DOHH2 (cell line): ENCODE measurements around the gene TNFRSF11A.
A peak's percentile ranks its signal among the peaks of the same experiment; 100 is the strongest.

ENCODE experiments used
- H3F3A ChIP-seq: fragments of 200-600 bp; sonication (generic), shearing (Covaris generic); 2 replicates; pipeline ENCODE4 v1.6.0; 2016; ENCODE audit warnings: antibody characterized with exemption, mild to moderate bottlenecking; ENCODE audit not compliant: control insufficient read depth, insufficient read depth
- H3K27ac ChIP-seq: fragments of 200-600 bp; sonication (generic); 2 replicates; pipeline ENCODE4 v1.5.1; 2014; ENCODE audit warnings: low read depth, mild to moderate bottlenecking, low read length, moderate library complexity
- H3K27me3 ChIP-seq: fragments of 200-600 bp; sonication (generic); 2 replicates; pipeline ENCODE4 v1.6.1; 2014; ENCODE audit warnings: mild to moderate bottlenecking, low read length, mixed read lengths; ENCODE audit not compliant: control insufficient read depth
- H3K36me3 ChIP-seq: fragments of 200-600 bp; sonication (generic); 2 replicates; pipeline ENCODE4 v1.6.1; 2014; ENCODE audit warnings: mild to moderate bottlenecking, low read length, moderate library complexity, mixed read lengths; ENCODE audit not compliant: control insufficient read depth
- H3K4me1 ChIP-seq: fragments of 200-600 bp; sonication (generic); 2 replicates; pipeline ENCODE4 v1.6.1; 2014; ENCODE audit warnings: mild to moderate bottlenecking, low read length, mixed read lengths; ENCODE audit not compliant: control insufficient read depth
- H3K4me2 ChIP-seq: fragments of 200-600 bp; sonication (generic); 2 replicates; pipeline ENCODE4 v1.6.0; 2014; ENCODE audit warnings: mild to moderate bottlenecking, low read length, moderate library complexity
- H3K4me3 ChIP-seq: fragments of 200-600 bp; sonication (generic); 2 replicates; pipeline ENCODE4 v1.5.1; 2014; ENCODE audit warnings: mild to moderate bottlenecking, low read length, mixed read lengths
- H3K79me2 ChIP-seq: fragments of 200-600 bp; sonication (generic); 2 replicates; pipeline ENCODE4 v1.6.1; 2014; ENCODE audit warnings: mild to moderate bottlenecking, low read length, mixed read lengths; ENCODE audit not compliant: control insufficient read depth
- H3K9me2 ChIP-seq: fragments of 200-600 bp; sonication (generic); replicated peaks from 2 replicates; pipeline ENCODE4 v1.6.1; 2014; ENCODE audit warnings: mild to moderate bottlenecking, low read length, mixed read lengths; ENCODE audit not compliant: control insufficient read depth
- H3K9me3 ChIP-seq: fragments of 200-600 bp; sonication (generic); 2 replicates; pipeline ENCODE4 v1.6.1; 2014; ENCODE audit warnings: antibody characterized with exemption, low read length, mixed read lengths; ENCODE audit not compliant: control insufficient read depth, insufficient read depth
- H4K20me1 ChIP-seq: fragments of 200-600 bp; sonication (generic); 2 replicates; pipeline ENCODE4 v1.6.0; 2014; ENCODE audit warnings: low read depth, mild to moderate bottlenecking, antibody characterized with exemption, low read length, moderate library complexity; ENCODE audit not compliant: control insufficient read depth, insufficient read depth
- EZH2phosphoT487 ChIP-seq: fragments of 200-600 bp; sonication (generic); IDR thresholded peaks from 2 replicates; pipeline ENCODE4 v1.6.1; 2017; ENCODE audit warnings: borderline replicate concordance, mild to moderate bottlenecking, antibody characterized with exemption, low read length, moderate library complexity, mixed read lengths
- TF ChIP-seq, protein P1 (sequence below): fragments of 200-600 bp; sonication (generic); IDR thresholded peaks from one replicate; pipeline ENCODE4 v1.5.1; 2014; ENCODE audit warnings: antibody characterized with exemption, mild to moderate bottlenecking, low read depth, low read length; ENCODE audit not compliant: poor library complexity, severe bottlenecking

Gene TNFRSF11A

DNA sequence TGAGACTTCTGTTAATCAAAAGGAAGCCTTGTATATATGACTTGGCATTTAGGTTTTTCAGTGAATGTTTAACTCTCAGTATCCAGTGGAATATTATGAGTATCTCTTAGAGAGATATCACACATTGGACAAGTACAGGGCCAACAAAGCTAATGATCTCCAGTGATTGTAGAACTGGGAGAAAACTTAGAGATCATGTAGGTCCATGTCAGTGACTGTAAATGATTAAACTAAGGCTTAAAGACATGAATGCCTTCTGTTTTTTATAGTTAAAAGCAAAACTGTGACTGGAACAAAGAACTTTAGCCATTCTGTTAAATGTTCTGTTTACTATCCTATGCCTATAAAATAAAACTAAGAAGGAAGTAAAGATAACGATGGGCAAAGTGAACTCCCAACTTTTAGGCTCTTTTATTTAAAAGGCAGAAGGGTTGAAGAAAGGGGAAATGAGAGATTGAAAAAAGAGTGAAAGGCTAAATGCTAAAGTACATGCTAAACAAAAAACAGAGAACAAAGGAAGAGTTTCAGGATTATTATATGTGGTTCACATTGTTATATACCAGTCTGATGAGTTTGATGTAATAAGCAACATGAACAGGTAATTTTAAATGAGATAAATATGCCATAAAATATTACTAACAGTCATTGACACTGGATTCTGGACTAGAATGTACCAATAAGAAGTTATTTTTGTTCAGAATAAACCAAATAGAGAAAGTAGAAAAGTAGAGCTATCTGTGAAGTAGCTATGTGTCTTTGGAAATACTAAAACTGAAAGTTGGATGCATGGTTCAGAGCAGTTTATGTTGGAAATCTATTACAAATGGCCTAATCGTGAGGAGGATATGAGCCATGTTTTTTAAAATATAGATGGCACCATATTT is 37.1 kb upstream of the TNFRSF11A start:
- no peak overlapping the region for H3K27ac ChIP-seq
- H3F3A ChIP-seq, result no peaks in the 10 kb centered on the region
- peaks cover 51% of the 10 kb centered on the region for H3K36me3 ChIP-seq

DNA sequence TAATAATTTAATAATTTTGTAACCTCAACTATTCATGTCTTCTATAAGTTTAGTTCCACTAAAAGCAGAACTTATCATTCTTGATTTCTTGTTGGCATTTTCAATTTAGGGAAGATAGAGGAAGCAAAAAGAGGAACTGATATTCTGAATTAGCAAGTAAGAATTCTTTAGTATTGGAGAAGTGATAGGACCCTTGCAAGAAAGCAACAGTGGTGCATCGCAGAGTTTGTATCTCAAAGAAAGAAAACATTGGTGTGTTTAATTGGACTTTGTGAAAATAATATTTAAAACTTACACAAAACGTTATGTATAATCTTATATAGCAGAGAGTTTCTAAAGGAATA is 36.5 kb upstream of the TNFRSF11A start:
- no peak overlapping the region for H3K4me3 ChIP-seq
- H3K4me2 ChIP-seq, result peak overlapping the region; percentile 22; the same call in 1 of the 2 replicates
- H3K79me2 ChIP-seq, result no peaks in the 10 kb centered on the region
- TF ChIP-seq, protein P1, sequence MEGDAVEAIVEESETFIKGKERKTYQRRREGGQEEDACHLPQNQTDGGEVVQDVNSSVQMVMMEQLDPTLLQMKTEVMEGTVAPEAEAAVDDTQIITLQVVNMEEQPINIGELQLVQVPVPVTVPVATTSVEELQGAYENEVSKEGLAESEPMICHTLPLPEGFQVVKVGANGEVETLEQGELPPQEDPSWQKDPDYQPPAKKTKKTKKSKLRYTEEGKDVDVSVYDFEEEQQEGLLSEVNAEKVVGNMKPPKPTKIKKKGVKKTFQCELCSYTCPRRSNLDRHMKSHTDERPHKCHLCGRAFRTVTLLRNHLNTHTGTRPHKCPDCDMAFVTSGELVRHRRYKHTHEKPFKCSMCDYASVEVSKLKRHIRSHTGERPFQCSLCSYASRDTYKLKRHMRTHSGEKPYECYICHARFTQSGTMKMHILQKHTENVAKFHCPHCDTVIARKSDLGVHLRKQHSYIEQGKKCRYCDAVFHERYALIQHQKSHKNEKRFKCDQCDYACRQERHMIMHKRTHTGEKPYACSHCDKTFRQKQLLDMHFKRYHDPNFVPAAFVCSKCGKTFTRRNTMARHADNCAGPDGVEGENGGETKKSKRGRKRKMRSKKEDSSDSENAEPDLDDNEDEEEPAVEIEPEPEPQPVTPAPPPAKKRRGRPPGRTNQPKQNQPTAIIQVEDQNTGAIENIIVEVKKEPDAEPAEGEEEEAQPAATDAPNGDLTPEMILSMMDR, result no peak
- no peak for TF ChIP-seq EZH2phosphoT487
- peaks cover 46% of the 10 kb centered on the region for H3K36me3 ChIP-seq
- H3K27me3 ChIP-seq, result no peaks in the 10 kb centered on the region
- no peaks in the 10 kb centered on the region for H3K9me2 ChIP-seq
- no peaks in the 10 kb centered on the region for H3K9me3 ChIP-seq
- no peaks in the 10 kb centered on the region for H3F3A ChIP-seq
- H3K27ac ChIP-seq, result no peak overlapping the region
- H3K4me1 ChIP-seq, result peaks cover 17% of the 10 kb centered on the region
- H4K20me1 ChIP-seq, result no peaks in the 10 kb centered on the region

More for the DNA sequence above, 37.1 kb upstream of the TNFRSF11A start:
- Histone ChIP-seq H3K79me2 (no peaks in the 10 kb centered on the region), H3K4me2 (peak overlapping the region; percentile 22), H3K9me3 (no peaks in the 10 kb centered on the region), H3K4me3 (no peak overlapping the region), H3K9me2 (no peaks in the 10 kb centered on the region), H3K4me1 (peaks cover 17% of the 10 kb centered on the region), H3K27me3 (no peaks in the 10 kb centered on the region), H4K20me1 (no peaks in the 10 kb centered on the region)
- TF ChIP-seq, protein P1, result no peak
- TF ChIP-seq EZH2phosphoT487, result no peak

DNA sequence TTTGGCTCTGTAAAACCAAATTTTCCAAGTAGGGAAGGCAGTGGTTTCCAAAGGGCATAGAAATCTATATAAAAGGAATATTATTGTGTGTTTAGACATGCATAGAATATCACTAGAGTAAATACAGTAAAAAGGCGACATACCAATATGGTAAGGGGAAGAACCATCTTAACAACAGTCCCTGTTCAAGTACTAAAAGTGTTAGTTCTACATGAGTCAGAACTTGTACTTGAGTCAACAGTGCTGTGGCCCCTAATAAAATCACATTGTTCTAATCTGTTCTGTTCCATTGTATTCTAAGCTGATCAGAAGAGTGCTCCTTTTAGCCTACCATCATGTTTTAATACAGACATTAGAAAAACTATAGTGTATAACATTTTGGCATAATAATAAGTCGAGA is 36.1 kb upstream of the TNFRSF11A start:
- Histone ChIP-seq H3K36me3 (peaks cover 46% of the 10 kb centered on the region), H3K9me3 (no peaks in the 10 kb centered on the region), H3K27me3 (no peaks in the 10 kb centered on the region), H3K4me1 (peaks cover 17% of the 10 kb centered on the region), H3K4me2 (peak overlapping the region; percentile 22; the same call in 1 of the 2 replicates), H4K20me1 (no peaks in the 10 kb centered on the region), H3K27ac (no peak overlapping the region), H3K9me2 (no peaks in the 10 kb centered on the region), H3K4me3 (no peak overlapping the region), H3F3A (no peaks in the 10 kb centered on the region), H3K79me2 (no peaks in the 10 kb centered on the region)
- TF ChIP-seq EZH2phosphoT487, result no peak
- TF ChIP-seq, protein P1, result no peak
